VCaP (cell line): ENCODE data around the gene RAPGEF2.

Source experiments
- H3K27ac ChIP-seq: fragments of 450-650 bp; 2 replicates; pipeline ENCODE4 v1.5.1; 2017
- TF ChIP-seq, protein P1 (sequence below): fragments of 450-650 bp; conservative IDR thresholded peaks from 2 replicates; pipeline ENCODE4 v1.5.1; 2017; ENCODE audit warnings: mild to moderate bottlenecking, moderate library complexity

The RAPGEF2 gene

DNA sequence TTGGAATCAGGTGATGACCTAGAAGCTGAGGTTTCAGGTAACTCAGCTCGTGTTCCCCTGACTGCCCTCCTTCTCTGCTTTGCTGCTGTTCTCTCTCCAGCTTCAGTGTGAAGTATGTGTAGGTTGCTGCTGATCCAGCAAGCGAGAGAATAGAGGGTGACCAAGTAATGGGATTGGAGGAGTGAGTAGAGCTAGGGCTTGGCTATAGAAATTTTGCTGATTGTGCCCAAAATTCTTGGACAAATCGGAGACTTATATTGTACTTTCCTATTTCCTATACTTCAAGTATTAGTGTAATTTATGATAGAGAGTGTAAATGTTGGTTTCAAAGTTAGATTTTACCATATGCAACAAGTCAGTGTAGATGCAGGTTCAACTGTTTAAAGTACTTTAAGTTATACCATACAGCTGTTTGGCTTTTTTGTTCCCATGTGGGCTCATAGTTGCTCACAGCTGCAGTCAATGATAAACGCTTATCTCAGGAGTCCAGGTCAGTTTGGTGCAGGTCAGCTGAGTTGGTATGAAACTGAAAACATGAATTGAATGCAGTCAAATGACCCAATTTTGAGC lies 48.0 kb downstream of the RAPGEF2 start:
- TF ChIP-seq, protein P1, sequence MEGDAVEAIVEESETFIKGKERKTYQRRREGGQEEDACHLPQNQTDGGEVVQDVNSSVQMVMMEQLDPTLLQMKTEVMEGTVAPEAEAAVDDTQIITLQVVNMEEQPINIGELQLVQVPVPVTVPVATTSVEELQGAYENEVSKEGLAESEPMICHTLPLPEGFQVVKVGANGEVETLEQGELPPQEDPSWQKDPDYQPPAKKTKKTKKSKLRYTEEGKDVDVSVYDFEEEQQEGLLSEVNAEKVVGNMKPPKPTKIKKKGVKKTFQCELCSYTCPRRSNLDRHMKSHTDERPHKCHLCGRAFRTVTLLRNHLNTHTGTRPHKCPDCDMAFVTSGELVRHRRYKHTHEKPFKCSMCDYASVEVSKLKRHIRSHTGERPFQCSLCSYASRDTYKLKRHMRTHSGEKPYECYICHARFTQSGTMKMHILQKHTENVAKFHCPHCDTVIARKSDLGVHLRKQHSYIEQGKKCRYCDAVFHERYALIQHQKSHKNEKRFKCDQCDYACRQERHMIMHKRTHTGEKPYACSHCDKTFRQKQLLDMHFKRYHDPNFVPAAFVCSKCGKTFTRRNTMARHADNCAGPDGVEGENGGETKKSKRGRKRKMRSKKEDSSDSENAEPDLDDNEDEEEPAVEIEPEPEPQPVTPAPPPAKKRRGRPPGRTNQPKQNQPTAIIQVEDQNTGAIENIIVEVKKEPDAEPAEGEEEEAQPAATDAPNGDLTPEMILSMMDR, result no peak
- H3K27ac ChIP-seq, result no peak overlapping the region

- TF ChIP-seq, protein P1, result no peak
- no peak overlapping the region for H3K27ac ChIP-seq
These were observed 48.8 kb downstream of the RAPGEF2 start for GRCh38 chr4:159151689-159152088.

DNA sequence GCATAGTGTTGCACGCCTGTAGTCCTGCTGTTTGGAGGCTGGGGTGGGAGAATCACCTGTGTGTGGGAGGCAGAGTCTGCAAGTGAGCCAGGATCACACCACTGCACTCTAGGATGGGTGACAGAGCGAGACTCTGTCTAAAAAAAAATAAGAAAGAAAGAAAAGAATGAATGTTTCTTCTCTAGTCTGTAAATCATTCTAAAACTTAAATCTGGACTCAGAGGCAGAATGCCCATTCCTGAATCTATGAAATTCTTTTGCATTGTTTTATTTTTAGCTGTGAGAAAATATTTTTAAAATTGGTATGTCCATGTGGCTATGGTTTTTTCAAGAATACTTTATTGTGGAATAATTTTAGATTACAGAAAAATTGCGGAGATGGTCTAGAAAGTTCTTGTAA lies 49.3 kb downstream of the RAPGEF2 start:
- H3K27ac ChIP-seq, result no peak overlapping the region
- TF ChIP-seq, protein P1, result no peak

DNA sequence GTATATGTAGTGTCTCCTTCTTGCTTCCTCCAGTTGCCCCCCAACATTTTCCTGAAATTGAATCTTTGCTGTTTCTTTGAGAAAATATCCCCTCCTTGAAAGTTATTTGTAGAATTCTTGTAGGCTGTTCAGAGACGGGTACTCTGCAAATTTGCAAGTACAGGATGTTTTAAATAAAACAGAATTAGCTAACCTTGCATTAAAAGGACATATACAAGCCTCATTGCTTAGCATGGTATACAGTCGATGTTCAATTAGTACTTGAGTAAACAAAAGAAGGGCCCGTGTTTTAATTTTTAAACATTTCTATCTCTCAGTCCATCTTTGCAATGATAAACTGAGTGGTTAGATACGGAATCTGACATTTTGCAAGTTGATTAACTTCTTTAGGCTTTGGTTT lies 50.8 kb downstream of the RAPGEF2 start:
- no peak overlapping the region for H3K27ac ChIP-seq
- TF ChIP-seq, protein P1, result no peak

DNA sequence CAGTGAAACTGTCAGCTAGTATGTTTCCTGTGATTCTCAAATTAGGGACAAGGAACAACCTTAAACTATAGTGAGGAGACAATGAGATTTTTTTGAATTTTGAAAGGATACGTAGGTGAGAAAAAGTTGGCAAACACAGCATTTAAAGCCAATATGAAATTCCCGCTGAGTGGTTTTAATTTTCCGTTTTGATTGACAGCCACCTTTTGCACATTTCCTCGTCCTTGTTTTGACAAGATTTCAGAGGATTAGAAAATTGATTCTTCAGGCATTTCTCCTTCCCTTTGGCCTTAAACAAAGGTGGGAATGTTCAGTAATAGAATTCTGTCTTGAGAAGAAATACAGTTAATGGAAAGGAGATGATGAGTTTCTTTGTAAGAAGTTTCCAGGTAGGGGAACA lies 52.2 kb downstream of the RAPGEF2 start:
- TF ChIP-seq, protein P1, result no peak
- H3K27ac ChIP-seq, result no peak overlapping the region

GRCh38 chr4:159158083-159158617 lies 55.3 kb downstream of the RAPGEF2 start:
- H3K27ac ChIP-seq, result no peak overlapping the region
- TF ChIP-seq, protein P1, result no peak

DNA sequence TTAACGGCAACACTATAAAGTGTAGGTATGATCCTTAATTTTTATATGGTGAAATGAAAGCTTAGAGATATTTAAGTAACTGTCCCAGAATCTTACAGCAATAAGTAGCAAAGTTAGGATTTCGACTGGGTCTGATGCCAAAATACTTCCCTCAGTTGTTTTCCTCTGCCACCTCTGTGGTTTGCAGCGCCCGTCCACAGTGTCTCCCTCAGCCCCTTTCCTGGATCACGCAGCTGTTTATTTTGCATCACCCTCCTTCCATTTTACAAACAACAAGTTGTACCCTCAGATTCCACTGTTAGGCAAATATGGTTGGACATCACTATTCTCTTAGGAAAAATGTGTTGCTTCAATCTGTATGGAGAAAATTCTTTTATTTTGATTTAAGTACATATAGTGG lies 56.1 kb downstream of the RAPGEF2 start:
- TF ChIP-seq, protein P1, result no peak

More for the DNA sequence above, 56.1 kb downstream of the RAPGEF2 start:
- H3K27ac ChIP-seq, result no peak overlapping the region
